ENCODE results near the gene NCBP3.
A peak's percentile ranks its signal among the peaks of the same experiment; 100 is the strongest.
"Not testable (repeated sequence)": the region's sequence is repeated elsewhere in the genome, so short reads cannot be mapped to it uniquely, and the experiment has no call there.

NCBP3 gene

GRCh38 chr17:3808701-3809100 is 37.3 kb downstream of the NCBP3 start:
- no peak for DNase-seq

DNA sequence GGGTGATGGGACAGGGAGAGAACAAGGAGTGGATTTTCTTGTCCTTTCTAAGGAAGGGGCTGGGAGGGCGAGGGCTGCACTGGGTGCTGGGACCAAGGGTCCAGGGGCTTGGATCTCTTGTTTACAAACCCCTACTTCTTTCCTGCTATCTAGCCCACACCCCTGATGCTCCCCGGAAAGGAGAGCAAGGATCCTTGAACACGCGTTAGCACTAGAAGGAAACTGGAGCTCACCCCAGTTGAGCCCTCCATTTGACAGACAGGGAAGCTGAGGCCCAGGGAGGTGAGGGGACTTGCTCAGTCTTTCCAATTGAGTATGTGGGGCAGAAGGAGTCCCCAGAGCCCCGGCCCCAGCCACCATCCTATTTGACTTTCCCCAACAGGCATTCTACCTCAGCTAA is 40.5 kb downstream of the NCBP3 start:
- no peak for DNase-seq

GRCh38 chr17:3804503-3804931 is 41.5 kb downstream of the NCBP3 start:
- DNase-seq: no peak

DNA sequence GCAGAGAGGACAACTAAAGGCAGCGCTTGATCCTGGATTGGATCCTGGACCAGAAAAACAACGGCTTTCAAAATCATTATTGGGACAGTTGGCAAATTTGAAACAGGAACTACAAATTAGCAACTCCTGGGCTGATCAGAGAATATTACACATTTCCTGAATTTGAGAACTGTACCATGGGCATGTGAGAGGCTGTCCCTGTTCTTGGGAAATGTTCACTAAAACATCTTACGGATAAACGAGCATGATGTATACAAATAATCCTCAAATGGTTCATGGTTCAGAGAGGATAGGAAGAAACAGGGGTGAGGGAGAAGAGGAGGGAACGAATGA is 42.8 kb downstream of the NCBP3 start:
- DNase-seq: no peak

DNA sequence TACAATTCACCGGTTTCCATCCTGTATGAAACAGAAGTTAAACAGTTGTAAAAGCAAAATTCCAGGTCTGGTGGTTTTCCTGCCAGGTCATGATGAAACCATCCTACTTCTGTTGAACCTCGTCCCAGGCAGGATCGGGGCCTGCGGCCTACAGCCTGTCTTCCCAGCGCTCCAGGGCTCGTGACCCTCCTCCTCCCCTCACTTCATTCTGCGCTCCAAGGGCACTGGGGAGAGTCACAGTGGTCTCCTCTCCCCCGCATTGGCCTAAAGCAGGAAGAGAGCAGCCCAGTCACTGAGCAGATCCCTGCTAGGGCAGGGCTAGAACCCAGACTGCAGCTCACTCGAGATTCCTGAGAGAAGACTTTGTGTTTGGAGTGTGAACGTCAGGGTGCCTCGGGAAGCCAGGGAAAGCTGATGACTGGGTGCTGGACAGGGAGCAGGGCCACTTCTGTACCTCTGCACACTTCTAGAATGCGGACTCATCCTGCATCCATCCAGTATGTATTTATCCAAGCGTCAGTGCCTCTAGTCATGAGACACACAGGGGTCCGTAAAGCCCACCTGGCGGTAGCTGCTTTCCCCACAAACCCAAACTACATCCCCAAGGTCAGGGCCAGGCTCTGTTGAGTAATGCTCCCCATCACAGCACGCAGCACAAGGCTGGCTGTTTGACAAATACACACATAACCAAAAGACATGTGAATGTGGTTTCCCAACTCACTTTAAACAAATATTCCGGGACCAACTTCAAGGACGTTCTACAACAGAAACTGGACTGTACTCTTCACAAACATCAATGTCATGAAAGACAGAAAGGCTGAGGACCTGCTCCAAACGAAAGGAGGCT is 43.4 kb downstream of the NCBP3 start:
- DNase-seq: no peak

DNA sequence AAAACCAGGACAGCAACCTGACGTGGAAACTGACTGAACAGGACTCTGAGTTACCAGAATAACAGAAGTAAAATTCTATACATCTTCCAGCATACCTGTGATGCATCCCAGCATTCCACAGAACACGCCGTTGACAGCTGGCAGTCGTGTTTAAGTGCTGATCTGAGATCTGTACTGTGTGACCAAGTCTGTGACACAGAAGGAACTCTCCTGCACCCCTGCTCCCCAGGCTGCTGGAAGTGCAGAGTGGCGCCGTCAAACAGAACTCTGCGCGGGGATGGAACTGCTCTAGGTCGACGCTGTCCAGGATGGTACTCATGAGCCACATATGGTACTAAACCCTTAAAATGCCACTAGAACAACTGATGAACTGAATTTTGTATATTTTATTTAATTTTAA is 44.3 kb downstream of the NCBP3 start:
- DNase-seq: no peak

GRCh38 chr17:3801347-3801746 is 44.7 kb downstream of the NCBP3 start:
- DNase-seq: no peak

- DNase-seq: no peak
These were observed 45.4 kb downstream of the NCBP3 start, which contains the start of gene ITGAE for GRCh38 chr17:3800362-3801271. TSS of gene ITGAE (minus strand) at chr17:3801188. CDS start at chr17:3801144, 44 bp downstream.

DNA sequence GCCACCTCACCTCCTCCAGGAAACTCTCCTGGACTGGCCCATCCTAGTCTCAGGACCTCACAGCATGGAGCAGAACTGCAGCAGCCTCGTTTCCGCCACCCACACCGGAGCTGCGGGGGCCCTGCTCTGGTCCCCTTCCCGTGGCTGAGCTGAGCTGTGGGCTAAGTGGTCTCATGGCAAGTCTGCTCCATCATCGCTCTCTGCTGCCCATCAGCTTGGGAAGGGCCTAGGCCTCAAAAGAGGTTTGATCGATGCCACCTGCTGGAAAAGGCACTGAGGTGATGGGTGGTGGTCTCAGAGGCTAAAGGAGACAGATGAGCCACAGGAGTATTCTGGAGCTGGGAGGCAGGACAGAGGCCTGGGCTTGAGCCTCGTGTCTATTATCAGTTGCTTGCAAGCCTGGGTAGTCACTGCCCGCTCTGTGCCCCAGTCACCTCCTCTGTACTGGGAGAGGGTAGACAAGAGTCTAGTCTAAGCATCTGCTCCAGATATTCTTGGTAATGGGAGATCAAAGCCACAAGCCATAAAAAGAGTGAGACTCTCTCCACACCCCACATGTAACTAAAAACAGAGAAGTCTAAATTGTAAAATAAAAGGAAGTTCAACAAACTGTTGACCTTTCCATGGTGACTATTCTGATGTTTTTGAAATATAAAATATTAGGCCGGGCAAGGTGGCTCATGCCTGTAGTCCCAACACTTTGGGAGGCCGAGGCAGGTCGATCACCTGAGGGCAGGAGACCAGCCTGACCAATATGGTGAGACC is 46.7 kb downstream of the NCBP3 start:
- no peak for DNase-seq

DNA sequence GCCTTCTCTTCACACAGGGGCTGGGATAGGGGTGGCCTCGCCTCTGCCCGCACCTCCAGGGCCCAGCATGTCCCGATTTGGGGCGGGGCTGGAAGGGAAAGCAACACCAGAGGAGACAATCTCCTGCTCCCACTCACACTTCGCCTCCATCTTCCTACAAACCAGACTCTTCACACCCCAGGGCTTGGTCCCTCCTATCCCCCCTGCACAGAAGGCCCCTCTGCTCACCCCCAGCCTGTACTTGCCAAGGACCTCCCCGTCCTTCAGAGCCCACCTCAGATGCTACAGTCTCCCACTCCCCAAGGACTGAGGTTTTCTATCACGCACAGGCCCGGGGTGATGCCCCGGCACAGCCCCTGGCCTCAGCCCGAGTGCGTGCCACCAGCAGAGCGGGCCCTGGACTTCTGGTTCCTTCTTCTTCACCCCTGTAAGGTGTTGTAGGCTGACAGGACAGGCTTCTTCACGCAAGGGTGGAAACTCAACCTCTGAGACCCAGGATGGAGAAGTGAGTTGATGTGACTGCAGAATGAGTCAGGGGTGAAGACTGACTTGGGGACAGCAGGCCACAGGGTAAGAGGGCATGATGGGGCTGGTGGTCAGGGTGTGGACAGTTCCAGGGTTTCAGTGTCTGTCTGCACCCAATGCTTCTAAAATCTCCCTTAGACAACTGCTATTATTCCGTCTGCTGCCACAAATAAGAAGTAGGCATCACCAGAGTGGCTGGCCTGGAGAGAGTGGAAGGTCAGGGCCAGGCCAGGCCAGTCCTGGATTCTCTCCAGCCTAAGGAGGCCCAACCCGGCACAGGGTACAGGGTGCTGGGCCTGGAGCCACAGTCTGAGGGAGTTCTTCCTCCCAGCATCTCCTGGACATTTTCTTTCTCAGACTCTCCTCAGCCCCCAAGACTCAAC is 47.5 kb downstream of the NCBP3 start:
- peak; percentile 9 for DNase-seq

GRCh38 chr17:3796822-3797170 is 49.2 kb downstream of the NCBP3 start:
- DNase-seq: no peak

GRCh38 chr17:3796110-3796821 is 49.8 kb downstream of the NCBP3 start:
- DNase-seq: peak; percentile 85

GRCh38 chr17:3795390-3796102 is 50.5 kb downstream of the NCBP3 start:
- DNase-seq: no peak

GRCh38 chr17:3794557-3795389 is 51.3 kb downstream of the NCBP3 start:
- peak; percentile 68 for DNase-seq

- not testable (repeated sequence) for DNase-seq
These were observed 51.9 kb downstream of the NCBP3 start for GRCh38 chr17:3794152-3794551.

DNA sequence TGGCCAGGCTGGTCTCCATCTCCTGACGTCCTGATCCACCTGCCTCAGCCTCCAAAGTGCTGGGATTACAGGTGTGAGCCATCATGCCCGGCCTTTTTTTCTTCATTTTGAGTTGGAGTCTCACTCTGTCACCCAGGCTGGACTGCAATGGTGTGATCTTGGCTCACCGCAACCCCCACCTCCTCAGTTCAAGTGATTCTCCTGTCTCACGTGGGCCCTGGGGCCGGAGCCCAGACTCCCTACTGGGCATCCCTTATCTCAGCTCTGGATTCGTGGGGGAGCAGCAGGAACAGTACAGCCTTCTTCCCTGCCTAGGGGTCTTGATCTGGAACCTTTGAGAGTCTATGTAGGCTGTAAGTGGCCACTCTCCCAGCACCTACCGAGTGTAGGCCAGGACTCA is 52.8 kb downstream of the NCBP3 start:
- not testable (repeated sequence) for DNase-seq

GRCh38 chr17:3792481-3792880 is 53.6 kb downstream of the NCBP3 start:
- DNase-seq: no peak

- peak; percentile 59 for DNase-seq
These were observed 57.8 kb downstream of the NCBP3 start for GRCh38 chr17:3788200-3788599.

DNA sequence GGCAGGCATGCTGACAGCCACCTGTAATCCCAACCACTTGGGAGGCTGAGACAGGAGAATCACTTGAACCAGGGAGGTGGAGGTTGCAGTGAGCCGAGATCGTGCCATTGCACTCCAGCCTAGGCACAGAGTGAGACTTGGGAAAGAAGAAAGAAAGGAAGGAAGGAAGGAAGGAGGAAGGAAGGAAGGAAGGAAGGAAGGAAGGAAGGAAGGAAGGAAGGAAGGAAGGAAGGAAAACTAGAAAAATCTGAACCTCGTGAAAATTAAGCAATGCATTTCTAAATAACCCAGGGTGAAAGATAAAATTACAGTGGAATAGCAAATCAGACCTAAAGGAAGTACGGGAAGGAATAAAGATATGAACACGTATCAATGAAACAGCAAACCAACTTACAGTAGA is 60.7 kb downstream of the NCBP3 start:
- not testable (repeated sequence) for DNase-seq

DNA sequence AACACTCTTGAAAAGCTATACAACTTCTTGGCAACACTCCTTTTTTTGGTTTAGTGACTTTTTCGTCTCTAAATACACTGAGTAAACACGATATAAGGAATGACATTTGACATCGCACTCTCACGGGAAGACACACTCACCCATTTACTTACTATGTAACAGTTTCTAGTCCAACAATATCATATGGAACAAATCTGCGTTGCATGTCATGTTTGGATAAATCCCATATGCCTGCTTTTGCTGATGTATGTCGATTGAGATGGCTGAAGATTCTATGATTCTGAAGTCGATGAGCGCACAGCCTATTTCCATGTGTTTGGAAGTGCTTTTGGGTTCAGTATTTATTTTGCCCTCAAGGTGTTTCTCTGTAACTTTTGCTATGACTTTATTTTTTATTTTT is 63.3 kb downstream of the NCBP3 start:
- DNase-seq: no peak
